Body of pancreas (tissue), 4 donors: Measurements from ENCODE around the gene SGTA.
A peak's percentile ranks its signal among the peaks of the same experiment; 100 is the strongest.

Experiments
- CTCF ChIP-seq, 7 experiments: fragments of 450-650 bp in 4 of 7; fragments of 200-600 bp in 3 of 7; sonication (generic) in 3 of 7; IDR thresholded peaks; one replicate each; pipeline ENCODE4 v1.5.1; 2016 to 2019; ENCODE audit warnings: antibody characterized with exemption in 7 of 7
- POLR2A ChIP-seq, 3 donors: fragments of 450-650 bp; IDR thresholded peaks; one replicate each; pipeline ENCODE4 v1.6.1; 2016; ENCODE audit warnings: antibody characterized with exemption in 3 of 3, mild to moderate bottlenecking in 2 of 3

- TF ChIP-seq CTCF (IDR thresholded peaks at IDR 0.05), result peak; percentile 16 to 88 (median 68)
- TF ChIP-seq POLR2A (IDR thresholded peaks at IDR 0.05), result peak in 2 of 3 donors; percentile 69 to 78
Observed at GRCh38 chr19:2782936-2783780, at the start of gene SGTA.
